Endothelial cell of umbilical vein (primary cell): ENCODE results near the gene STOX1. TPM values are rescaled to one million over a fixed set of nuclear protein-coding genes. Genes with fewer than 3 reads are reported as not detected.

ENCODE experiments used
- polyA plus RNA-seq, 4 experiments: library from polyadenylated mRNA; depleted of rRNA in 3 of 4; stranded (reverse) in 3 of 4; unstranded in 1 of 4; fragments of >200 nt; gene quantifications; 2 replicates each; pipeline versions ENCODE4 v1.2.1 to v1.2.3, GENCODE V29; 2011 to 2012; ENCODE audit warnings: missing spikeins in 1 of 4
- small RNA-seq: library from RNA; depleted of rRNA; stranded (forward); fragments of <200 nt; gene quantifications from one replicate; pipeline ENCODE3, GENCODE V24; 2012; ENCODE audit warnings: low replicate concordance, low read depth; ENCODE audit not compliant: insufficient read depth, insufficient read length
- total RNA-seq: library from RNA; stranded (reverse); gene quantifications from 2 replicates; pipeline ENCODE4 v1.2.3, GENCODE V29; 2021

STOX1 gene
- total and polyA plus RNA-seq, 2 donors (not counting 3 experiments of a cell fraction or from before 2014, with no cell fraction given) = 0.06 to 0.20 TPM

Small RNAs within 50 kb of the gene (small RNA-seq; reads per million reads assigned to genes)
- gene RNU6-571P (not detected), gene RNU6-697P (not detected)

Other genes with a start within 250 kb of the STOX1 start
- 83.3 and 92.9 TPM in 2 replicates for gene CCAR1, start 106.3 kb upstream of the STOX1 start, total RNA-seq
- gene CCAR1, start 106.3 kb upstream of the STOX1 start, polyA plus RNA-seq = 59.8 and 87.0 TPM in 2 replicates
- gene DDX50, start 73.8 kb downstream of the STOX1 start, total RNA-seq = 25.9 and 28.2 TPM in 2 replicates
- 11.1 and 14.8 TPM in 2 replicates for gene DDX50, start 73.8 kb downstream of the STOX1 start, polyA plus RNA-seq
- gene DDX21, start 128.6 kb downstream of the STOX1 start, total RNA-seq = 93.5 and 98.1 TPM in 2 replicates
- gene DDX21, start 128.6 kb downstream of the STOX1 start, polyA plus RNA-seq = 21.6 and 33.4 TPM in 2 replicates
- 37.3 and 39.8 TPM in 2 replicates for gene KIFBP, start 161.3 kb downstream of the STOX1 start, total RNA-seq
- gene KIFBP, start 161.3 kb downstream of the STOX1 start, polyA plus RNA-seq = 15.3 and 17.6 TPM in 2 replicates